ENCODE results near the gene TACC2.

GRCh38 chr10:122164023-122164601, 175.1 kb downstream of the TACC2 start:
- TF ChIP-seq CTCF (IDR thresholded peaks at IDR 0.05), result no peak
- no peak for TF ChIP-seq EP300 (IDR thresholded peaks at IDR 0.05)

Data from suprapubic skin (tissue), 3 donors.